ENCODE measurements around the gene DNASE1L2. TPM values are rescaled to one million over a fixed set of nuclear protein-coding genes. Genes with fewer than 3 reads are reported as not detected.
"Not testable (repeated sequence)": the region's sequence is repeated elsewhere in the genome, so short reads cannot be mapped to it uniquely, and the experiment has no call there.

Gene DNASE1L2
- polyA plus RNA-seq, 5 donors = 0.60 to 1.2 (median 0.77) TPM

GRCh38 chr16:2203119-2203688 is 33.0 kb upstream of the DNASE1L2 start:
- not testable (repeated sequence) for DNase-seq

- DNase-seq = no peak
Observed at GRCh38 chr16:2204416-2205103, 31.7 kb upstream of the DNASE1L2 start.

GRCh38 chr16:2205104-2205966 is 30.9 kb upstream of the DNASE1L2 start, which contains the start of gene MLST8:
Gene MLST8 (plus strand): TSS chr16:2205454. CDS start chr16:2206086, 632 bp downstream.
- peak; percentile 93 to 96 for DNase-seq

GRCh38 chr16:2205967-2206313 is 30.3 kb upstream of the DNASE1L2 start:
- DNase-seq = no peak

GRCh38 chr16:2206420-2206779 is 29.8 kb upstream of the DNASE1L2 start:
- DNase-seq = no peak

GRCh38 chr16:2206780-2207433 is 29.3 kb upstream of the DNASE1L2 start:
- no peak for DNase-seq

GRCh38 chr16:2207872-2208271 is 28.4 kb upstream of the DNASE1L2 start:
- DNase-seq = no peak

- no peak for DNase-seq
Observed at GRCh38 chr16:2208308-2208707, 27.9 kb upstream of the DNASE1L2 start.

- DNase-seq = no peak
Observed at GRCh38 chr16:2208772-2209171, 27.5 kb upstream of the DNASE1L2 start.

- no peak for DNase-seq
Observed at GRCh38 chr16:2209258-2210008, 26.8 kb upstream of the DNASE1L2 start.

GRCh38 chr16:2210009-2210332 is 26.3 kb upstream of the DNASE1L2 start:
- no peak for DNase-seq

- DNase-seq = no peak
Observed at GRCh38 chr16:2210386-2211365, 25.6 kb upstream of the DNASE1L2 start, which contains the start of gene BRICD5. Gene BRICD5 (minus strand): TSS chr16:2210863. CDS start chr16:2210833, 30 bp downstream.

GRCh38 chr16:2211923-2212347 is 24.3 kb upstream of the DNASE1L2 start:
- no peak for DNase-seq

- DNase-seq = no peak
Observed at GRCh38 chr16:2212362-2213324, 23.6 kb upstream of the DNASE1L2 start.

GRCh38 chr16:2213817-2214718 is 22.2 kb upstream of the DNASE1L2 start:
- DNase-seq = no peak

GRCh38 chr16:2214719-2214968 is 21.6 kb upstream of the DNASE1L2 start, which contains the start of gene PGP:
Gene PGP (minus strand): TSS chr16:2214840. CDS start chr16:2214777, 63 bp downstream.
- DNase-seq = no peak

GRCh38 chr16:2216330-2216729 is 19.9 kb upstream of the DNASE1L2 start:
- no peak for DNase-seq
